ENCODE measurements around the gene MEAK7. TPM values are rescaled to one million over a fixed set of nuclear protein-coding genes. Genes with fewer than 3 reads are reported as not detected.

MEAK7 gene
- total RNA-seq, 1 donor from 2014 or later: 13.0 TPM

DNA sequence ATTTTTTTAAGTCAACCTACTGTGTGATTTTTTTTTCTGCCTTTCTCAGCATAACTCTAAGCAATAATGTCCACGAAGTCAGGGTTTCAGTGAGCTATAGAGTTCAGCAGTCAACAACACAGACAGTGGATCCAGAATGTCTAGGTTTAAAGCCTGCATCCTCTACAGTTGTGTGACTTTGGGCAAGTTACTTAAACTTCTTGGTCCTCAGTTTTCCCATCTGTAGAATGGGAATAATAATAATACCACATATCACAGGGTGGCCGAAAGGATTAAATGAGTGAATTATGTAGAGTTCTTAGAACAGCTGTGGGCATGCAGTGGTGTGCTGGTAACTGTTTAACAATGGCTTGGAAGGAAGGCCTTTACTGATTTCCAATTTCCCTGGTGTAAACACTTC is 38.8 kb upstream of the MEAK7 start:
- no peak for DNase-seq
- Histone ChIP-seq H3K36me3 (no peaks in the 10 kb centered on the region), H3K27ac (no peak overlapping the region), H3K4me3 (no peak overlapping the region), H3K4me1 (no peaks in the 10 kb centered on the region), H3K27me3 (ENCODE audit: low read depth) (no peaks in the 10 kb centered on the region), H3K9me3 (no peaks in the 10 kb centered on the region)
- TF ChIP-seq, protein P1, sequence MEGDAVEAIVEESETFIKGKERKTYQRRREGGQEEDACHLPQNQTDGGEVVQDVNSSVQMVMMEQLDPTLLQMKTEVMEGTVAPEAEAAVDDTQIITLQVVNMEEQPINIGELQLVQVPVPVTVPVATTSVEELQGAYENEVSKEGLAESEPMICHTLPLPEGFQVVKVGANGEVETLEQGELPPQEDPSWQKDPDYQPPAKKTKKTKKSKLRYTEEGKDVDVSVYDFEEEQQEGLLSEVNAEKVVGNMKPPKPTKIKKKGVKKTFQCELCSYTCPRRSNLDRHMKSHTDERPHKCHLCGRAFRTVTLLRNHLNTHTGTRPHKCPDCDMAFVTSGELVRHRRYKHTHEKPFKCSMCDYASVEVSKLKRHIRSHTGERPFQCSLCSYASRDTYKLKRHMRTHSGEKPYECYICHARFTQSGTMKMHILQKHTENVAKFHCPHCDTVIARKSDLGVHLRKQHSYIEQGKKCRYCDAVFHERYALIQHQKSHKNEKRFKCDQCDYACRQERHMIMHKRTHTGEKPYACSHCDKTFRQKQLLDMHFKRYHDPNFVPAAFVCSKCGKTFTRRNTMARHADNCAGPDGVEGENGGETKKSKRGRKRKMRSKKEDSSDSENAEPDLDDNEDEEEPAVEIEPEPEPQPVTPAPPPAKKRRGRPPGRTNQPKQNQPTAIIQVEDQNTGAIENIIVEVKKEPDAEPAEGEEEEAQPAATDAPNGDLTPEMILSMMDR (IDR thresholded peaks at IDR 0.05): no peak
- ATAC-seq: no peak
- intact Hi-C loops (cut with DNase I): no loop called here

DNA sequence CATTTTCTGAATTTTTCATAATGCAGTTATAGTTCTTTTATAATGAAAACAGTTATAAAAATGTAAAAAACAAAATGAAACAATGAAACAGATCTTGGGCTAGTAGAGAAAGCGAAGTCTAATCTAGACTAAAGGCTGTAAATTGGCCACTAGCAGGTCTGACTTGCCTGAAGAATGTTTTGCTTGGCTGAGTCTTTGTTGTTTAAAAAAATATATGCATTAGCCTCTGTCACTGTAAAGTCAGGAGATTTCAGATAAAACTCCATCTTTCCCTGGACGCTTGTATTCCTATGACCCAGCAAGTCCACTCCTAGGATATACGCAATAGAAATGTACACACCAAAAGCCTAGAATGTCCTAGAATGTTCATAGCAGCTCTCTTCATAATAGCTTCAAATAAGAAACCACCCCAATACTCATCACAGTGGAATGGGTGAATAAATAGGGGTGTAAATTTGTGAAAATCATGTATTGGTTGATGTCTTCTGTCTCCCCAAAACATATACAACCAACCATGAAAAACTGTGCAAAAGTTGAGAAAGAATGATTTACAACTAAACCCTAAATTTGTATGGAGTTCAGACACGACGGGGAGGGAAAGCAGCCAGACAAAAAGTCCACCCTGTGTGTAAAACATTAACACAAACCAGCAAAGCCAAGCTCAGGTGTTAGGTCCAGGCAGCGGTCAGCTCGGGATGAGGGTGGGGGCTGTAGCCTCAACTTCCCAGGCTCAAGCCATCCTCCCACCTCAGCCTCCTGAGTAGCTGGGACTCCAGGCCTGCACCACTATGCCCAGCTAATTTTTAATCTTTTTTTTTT is 37.7 kb upstream of the MEAK7 start:
- TF ChIP-seq, protein P1 (IDR thresholded peaks at IDR 0.05): no peak
- no peak for ATAC-seq
- Histone ChIP-seq H3K36me3 (no peaks in the 10 kb centered on the region), H3K4me1 (no peaks in the 10 kb centered on the region), H3K27ac (no peak overlapping the region), H3K9me3 (no peaks in the 10 kb centered on the region), H3K4me3 (no peak overlapping the region), H3K27me3 (ENCODE audit: low read depth) (no peaks in the 10 kb centered on the region)
- intact Hi-C loops (cut with DNase I): no loop called here
- DNase-seq: no peak

DNA sequence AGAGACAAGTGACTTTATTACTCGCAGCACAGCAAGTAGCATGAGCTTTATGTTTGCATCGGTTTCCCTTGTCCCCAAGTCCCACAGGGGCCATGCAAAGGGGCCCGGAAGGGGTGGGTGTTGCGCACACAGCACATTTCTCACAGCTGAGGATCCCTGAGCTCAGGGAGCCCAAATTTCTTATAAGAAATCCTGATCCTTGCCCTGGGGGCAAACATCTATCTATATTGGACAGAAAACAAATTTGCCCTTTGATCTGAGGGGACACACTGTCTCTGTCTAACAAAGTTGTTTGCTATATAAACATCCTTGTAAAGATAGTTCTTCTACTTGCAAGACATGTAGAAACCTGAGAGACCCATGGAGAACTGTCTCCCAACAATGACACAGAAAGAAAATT is 35.7 kb upstream of the MEAK7 start:
- intact Hi-C loops (cut with DNase I): no loop called here

DNA sequence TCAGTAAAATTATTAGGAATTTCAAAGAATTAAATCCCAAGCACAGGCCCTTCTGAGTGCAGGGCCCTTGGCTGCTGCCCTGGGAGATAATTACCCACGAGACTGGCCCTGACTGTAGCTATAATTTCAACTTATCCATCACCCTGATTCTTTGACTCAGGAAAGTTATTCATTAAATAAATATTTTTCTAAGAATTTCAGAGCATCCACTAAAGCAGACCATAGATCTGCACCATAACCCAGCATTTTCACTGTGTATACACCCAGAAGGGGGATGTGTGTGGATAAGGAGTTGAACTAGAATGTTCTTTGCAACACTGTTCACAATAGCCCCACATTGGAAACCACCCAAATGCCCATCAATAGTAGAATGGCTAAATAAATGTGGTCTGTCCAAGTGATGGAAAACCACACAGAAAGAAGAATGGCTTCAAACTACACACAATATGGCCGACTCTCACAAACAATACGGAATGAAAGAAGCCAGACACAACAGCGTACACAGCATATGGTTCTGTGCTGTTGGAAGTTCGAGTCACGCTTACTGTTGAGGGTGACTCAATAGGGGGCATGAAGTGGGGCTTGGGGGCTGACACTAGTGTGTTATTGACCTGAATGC is 33.9 kb upstream of the MEAK7 start:
- H3K4me1 ChIP-seq: peaks cover 3% of the 10 kb centered on the region
- H3K9me3 ChIP-seq: no peaks in the 10 kb centered on the region
- ATAC-seq (no peak), DNase-seq (no peak)
- no peak overlapping the region for H3K4me3 ChIP-seq
- no peaks in the 10 kb centered on the region for H3K27me3 ChIP-seq (ENCODE audit: low read depth)
- no peak overlapping the region for H3K27ac ChIP-seq
- TF ChIP-seq, protein P1 (IDR thresholded peaks at IDR 0.05): no peak
- intact Hi-C loops (cut with DNase I): no loop called here
- no peaks in the 10 kb centered on the region for H3K36me3 ChIP-seq

More for the DNA sequence above, 35.7 kb upstream of the MEAK7 start:
- no peak overlapping the region for H3K27ac ChIP-seq
- no peaks in the 10 kb centered on the region for H3K4me1 ChIP-seq
- ATAC-seq: no peak
- H3K4me3 ChIP-seq: no peak overlapping the region
- H3K27me3 ChIP-seq (ENCODE audit: low read depth): no peaks in the 10 kb centered on the region
- no peak for DNase-seq
- TF ChIP-seq, protein P1 (IDR thresholded peaks at IDR 0.05): no peak
- no peaks in the 10 kb centered on the region for H3K36me3 ChIP-seq
- no peaks in the 10 kb centered on the region for H3K9me3 ChIP-seq

DNA sequence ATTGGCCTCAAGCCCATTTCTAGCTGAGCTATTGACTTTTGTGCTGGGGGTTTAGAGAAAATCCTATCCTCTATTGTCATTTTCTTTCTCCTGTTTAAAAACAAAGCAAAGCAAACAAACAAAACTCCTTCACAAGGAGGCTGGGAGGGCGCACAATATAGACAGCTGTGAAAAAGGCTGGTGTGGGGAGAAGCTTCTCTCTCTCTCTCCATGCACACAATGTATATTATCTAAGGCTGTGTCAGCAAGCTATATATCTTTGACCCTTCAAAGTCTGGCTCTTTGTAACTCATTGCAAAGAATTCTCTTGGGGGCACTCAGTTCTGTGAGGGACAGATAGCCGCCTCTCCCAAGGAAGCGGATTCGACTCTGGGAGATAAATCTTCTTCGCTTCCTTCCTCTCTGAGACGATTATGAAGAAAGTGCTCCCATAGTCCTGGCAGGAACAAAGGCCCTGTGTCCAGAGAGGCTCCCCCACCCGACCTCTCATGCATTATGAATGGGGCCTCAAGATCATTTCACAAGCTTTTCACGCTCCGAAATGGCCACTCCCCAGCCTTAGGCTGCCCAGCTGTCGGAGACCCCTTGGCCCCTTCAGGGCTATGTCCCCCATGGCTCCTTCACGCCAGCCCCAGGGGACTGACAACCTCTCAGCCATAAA is 33.2 kb upstream of the MEAK7 start:
- ATAC-seq: no peak

More for the DNA sequence above, 33.2 kb upstream of the MEAK7 start:
- Histone ChIP-seq H3K4me1 (peaks cover 10% of the 10 kb centered on the region), H3K4me3 (no peak overlapping the region), H3K9me3 (no peaks in the 10 kb centered on the region), H3K27ac (peak overlapping the region; percentile 50), H3K36me3 (no peaks in the 10 kb centered on the region), H3K27me3 (ENCODE audit: low read depth) (no peaks in the 10 kb centered on the region)
- TF ChIP-seq, protein P1 (IDR thresholded peaks at IDR 0.05): no peak
- intact Hi-C loops (cut with DNase I): no loop called here
- no peak for DNase-seq
